Spleen (tissue), 11 donors: ENCODE data around the gene XPO6. TPM values are rescaled to one million over a fixed set of nuclear protein-coding genes. Genes with fewer than 3 reads are reported as not detected.

Experiments
- DNase-seq: peaks from one replicate; pipeline ENCODE4 v3.0.0-alpha.2; 2020
- H3K27ac ChIP-seq, 8 donors: fragments of 200-600 bp; sonication (generic) in 7 of 8; 1 replicate in 4 of 8; 2 replicates in 4 of 8; pipeline versions ENCODE4 v1.5.0 to v1.8.0; 2016 to 2021; ENCODE audit warnings: inconsistent platforms in 4 of 8, mild to moderate bottlenecking in 4 of 8, moderate library complexity in 1 of 8
- H3K27me3 ChIP-seq, 7 donors: fragments of 200-600 bp; sonication (generic) in 6 of 7; replicated peaks in 1 of 7; 1 replicate in 4 of 7; 2 replicates in 3 of 7; pipeline versions ENCODE4 v1.5.0 to v1.8.0; 2016 to 2021; ENCODE audit warnings: inconsistent platforms in 3 of 7, mild to moderate bottlenecking in 1 of 7
- H3K36me3 ChIP-seq, 6 donors: fragments of 200-600 bp; sonication (generic) in 5 of 6; 1 replicate in 4 of 6; 2 replicates in 2 of 6; pipeline versions ENCODE4 v1.5.0 to v1.8.0; 2016 to 2021; ENCODE audit warnings: inconsistent platforms in 2 of 6
- H3K4me1 ChIP-seq, 6 donors: fragments of 200-600 bp; sonication (generic) in 5 of 6; 1 replicate in 3 of 6; 2 replicates in 3 of 6; pipeline versions ENCODE4 v1.5.0 to v1.8.0; 2016 to 2021; ENCODE audit warnings: inconsistent platforms in 3 of 6
- H3K4me3 ChIP-seq, 8 donors: fragments of 200-600 bp; sonication (generic) in 7 of 8; 1 replicate in 4 of 8; 2 replicates in 4 of 8; pipeline versions ENCODE4 v1.5.0 to v1.8.0; 2016 to 2021; ENCODE audit warnings: inconsistent platforms in 4 of 8, mild to moderate bottlenecking in 4 of 8, moderate library complexity in 2 of 8
- H3K9me3 ChIP-seq, 8 donors: fragments of 200-600 bp; sonication (generic) in 7 of 8; 1 replicate in 4 of 8; 2 replicates in 4 of 8; pipeline versions ENCODE4 v1.5.0 to v1.8.0; 2016 to 2021; ENCODE audit warnings: inconsistent platforms in 4 of 8
- POLR2A ChIP-seq, 3 donors: fragments of 450-650 bp; IDR thresholded peaks; one replicate each; pipeline ENCODE4 v1.5.1; 2017; ENCODE audit warnings: antibody characterized with exemption in 3 of 3, mild to moderate bottlenecking in 1 of 3
- POLR2AphosphoS5 ChIP-seq, 3 donors: sonication (generic); formaldehyde crosslinking; IDR thresholded peaks; one replicate each; pipeline ENCODE4 v1.5.1; 2017; ENCODE audit warnings: antibody characterized with exemption in 3 of 3
- WGBS, 5 donors: extraction: QIAGEN DNeasy Blood & Tissue Kit in 3 of 5; methylation state at CpG; one replicate each; pipeline versions ENCODE4 v1.1.5 to v1.1.7; 2013 to 2018; 5-methylcytosine and 5-hydroxymethylcytosine counted together
- intact Hi-C: fragments of 100-400 bp; cut with DNase I; formaldehyde crosslinking; loops from one replicate; pipeline ENCODE4 v1.15.0; 2023; ENCODE audit warnings: low total_unique reads
- polyA plus RNA-seq, 3 donors: library from polyadenylated mRNA; stranded (reverse); fragments of 200-250 nt; gene quantifications; one replicate each; pipeline ENCODE4 v1.2.1, GENCODE V29; 2013
- total RNA-seq, 7 donors: library from RNA; depleted of rRNA in 3 of 7; stranded (reverse); fragments of >200 nt in 3 of 7; fragmentation: NEBNext Ultra II Directional in 4 of 7; extraction: Animal tissue kit (Norgen Biotek cat#: 25700) in 4 of 7; gene quantifications; one replicate each; pipeline versions ENCODE4 v1.1.0 to v1.2.1, GENCODE V29; 2016 to 2021
- TF ChIP-seq, protein P1 (sequence below), 11 experiments: fragments of 200-600 bp in 7 of 11; fragments of 450-650 bp in 4 of 11; sonication (generic) in 4 of 11; IDR thresholded peaks in 8 of 11; conservative IDR thresholded peaks in 3 of 11; 1 replicate in 7 of 11; 2 replicates in 4 of 11; pipeline versions ENCODE4 v1.4.0 to v1.8.0; 2016 to 2021; ENCODE audit warnings: antibody characterized with exemption in 11 of 11, inconsistent platforms in 4 of 11, mild to moderate bottlenecking in 1 of 11
- donor health status: healthy with polysubstance abuse.
- donor health status: DM: no; HTN: no; CAD: no; lungs with moderate emphysema.
- donor health status: DM: no; HTN: no; CAD: no.
- donor health status: Bipolar disorder and iron deficiency.
- donor health status: healthy.
- donor health status: DM: no; HTN: no; CAD: no.
- donor health status: DM: yes; HTN: yes; CAD: no.

Gene XPO6
- total and polyA plus RNA-seq, 10 donors, result 96.9 to 517 (median 302) TPM

DNA sequence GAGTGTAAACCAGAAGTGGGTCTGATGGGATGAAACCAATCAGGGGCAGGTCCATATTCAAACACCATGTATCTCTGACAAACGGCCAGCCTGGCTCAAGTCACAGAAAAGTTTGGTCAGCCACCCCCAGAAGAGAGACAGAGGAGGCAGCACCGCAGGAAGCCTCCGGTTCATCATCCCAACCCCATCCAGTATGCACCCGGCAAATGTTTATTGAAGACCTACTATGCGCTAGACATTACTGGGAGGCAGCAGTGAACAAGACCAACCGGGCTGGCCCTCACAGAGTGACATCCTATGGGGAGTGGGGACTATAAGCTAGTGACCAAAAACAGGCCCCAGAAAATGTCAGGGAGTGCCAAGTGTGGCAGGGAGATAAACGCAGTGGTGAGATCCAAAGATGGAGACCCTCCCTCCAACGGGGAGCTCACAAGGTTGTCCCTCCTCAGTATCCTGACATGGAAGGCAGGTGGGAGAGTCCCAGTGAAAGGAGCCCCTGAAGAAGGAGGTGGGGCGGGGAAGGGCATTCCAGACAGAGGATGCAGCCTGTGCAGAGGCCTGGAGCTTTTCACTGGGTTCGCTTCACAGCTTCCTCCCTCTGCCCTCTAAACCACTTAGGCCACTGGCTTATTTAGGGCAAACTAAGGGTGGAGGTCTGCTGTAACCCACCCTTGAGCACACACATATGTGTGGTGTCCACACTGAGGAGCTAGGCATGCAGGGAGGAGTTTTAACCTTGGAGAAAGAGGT lies 150.2 kb downstream of the XPO6 start:
- DNase-seq, result peak; percentile 41
- TF ChIP-seq, protein P1, sequence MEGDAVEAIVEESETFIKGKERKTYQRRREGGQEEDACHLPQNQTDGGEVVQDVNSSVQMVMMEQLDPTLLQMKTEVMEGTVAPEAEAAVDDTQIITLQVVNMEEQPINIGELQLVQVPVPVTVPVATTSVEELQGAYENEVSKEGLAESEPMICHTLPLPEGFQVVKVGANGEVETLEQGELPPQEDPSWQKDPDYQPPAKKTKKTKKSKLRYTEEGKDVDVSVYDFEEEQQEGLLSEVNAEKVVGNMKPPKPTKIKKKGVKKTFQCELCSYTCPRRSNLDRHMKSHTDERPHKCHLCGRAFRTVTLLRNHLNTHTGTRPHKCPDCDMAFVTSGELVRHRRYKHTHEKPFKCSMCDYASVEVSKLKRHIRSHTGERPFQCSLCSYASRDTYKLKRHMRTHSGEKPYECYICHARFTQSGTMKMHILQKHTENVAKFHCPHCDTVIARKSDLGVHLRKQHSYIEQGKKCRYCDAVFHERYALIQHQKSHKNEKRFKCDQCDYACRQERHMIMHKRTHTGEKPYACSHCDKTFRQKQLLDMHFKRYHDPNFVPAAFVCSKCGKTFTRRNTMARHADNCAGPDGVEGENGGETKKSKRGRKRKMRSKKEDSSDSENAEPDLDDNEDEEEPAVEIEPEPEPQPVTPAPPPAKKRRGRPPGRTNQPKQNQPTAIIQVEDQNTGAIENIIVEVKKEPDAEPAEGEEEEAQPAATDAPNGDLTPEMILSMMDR (IDR thresholded peaks at IDR 0.05 in 8 of 11, conservative IDR thresholded peaks at IDR 0.05 in 3 of 11), result no peak
- TF ChIP-seq POLR2AphosphoS5 (IDR thresholded peaks at IDR 0.05) (no peak), POLR2A (IDR thresholded peaks at IDR 0.05) (no peak)
- WGBS, 5 donors, result 76 to 82% (median 81%) methylated on average over 10 of the region's 10 CpGs
- Histone ChIP-seq H3K27ac (no peak overlapping the region), H3K9me3 (no peaks in the 10 kb centered on the region), H3K4me3 (no peak overlapping the region), H3K36me3 (no peaks in the 10 kb centered on the region), H3K4me1 (peaks cover 0 to 19% (median 13%) of the 10 kb centered on the region in 6 donors), H3K27me3 (peaks cover 0 to 97% (median 31%) of the 10 kb centered on the region in 7 donors)
- intact Hi-C loops, result no loop called here

- Histone ChIP-seq H3K4me1 (peaks cover 0 to 19% (median 13%) of the 10 kb centered on the region in 6 donors), H3K4me3 (no peak overlapping the region), H3K27ac (no peak overlapping the region), H3K27me3 (peaks cover 0 to 87% (median 31%) of the 10 kb centered on the region in 7 donors), H3K9me3 (no peaks in the 10 kb centered on the region), H3K36me3 (no peaks in the 10 kb centered on the region)
- intact Hi-C loops, result no loop called here
- no peak for DNase-seq
- WGBS, 5 donors, result 39 to 47% (median 45%) methylated on average over 12 of the region's 12 CpGs
- TF ChIP-seq, protein P1 (IDR thresholded peaks at IDR 0.05 in 8 of 11, conservative IDR thresholded peaks at IDR 0.05 in 3 of 11), result no peak
- no peak for TF ChIP-seq POLR2AphosphoS5 (IDR thresholded peaks at IDR 0.05)
- no peak for TF ChIP-seq POLR2A (IDR thresholded peaks at IDR 0.05)
Measured at GRCh38 chr16:28059841-28060575, 151.8 kb downstream of the XPO6 start.

DNA sequence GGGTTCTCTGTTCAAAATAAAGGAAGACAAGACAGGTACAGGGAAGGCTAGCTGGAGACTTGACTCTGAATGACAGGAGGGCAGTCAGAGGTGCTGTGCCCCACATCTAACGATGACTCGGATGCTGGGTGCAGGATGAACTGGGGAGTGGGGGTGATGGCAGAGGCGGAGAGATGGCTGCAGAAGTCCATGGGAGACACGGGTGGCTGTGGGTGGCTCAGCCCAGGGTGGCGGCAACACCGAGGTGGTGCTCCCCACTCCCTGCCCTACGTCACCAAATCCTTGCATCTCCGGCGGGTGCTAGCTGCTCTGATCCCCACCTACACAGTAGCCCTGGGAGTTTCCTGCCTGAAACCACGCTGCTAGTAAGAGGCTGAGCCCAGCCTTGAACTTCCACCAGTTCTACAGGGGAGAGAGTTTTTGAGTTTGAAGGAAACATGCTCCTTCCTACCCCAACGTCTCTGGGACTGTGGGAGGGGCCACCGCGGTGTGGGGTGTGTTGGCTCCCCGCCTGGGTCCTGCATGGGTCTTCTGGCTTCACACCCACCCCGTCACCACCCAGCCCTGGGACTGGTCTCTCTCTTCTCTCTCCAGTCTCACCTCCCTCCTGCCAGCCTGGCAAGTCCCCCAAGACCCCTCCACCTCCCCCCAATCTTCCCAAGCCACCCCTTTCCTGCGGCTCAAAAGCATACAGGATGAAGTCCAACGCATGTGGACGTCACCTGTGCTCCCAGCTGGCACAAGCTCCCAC lies 152.8 kb downstream of the XPO6 start:
- Histone ChIP-seq H3K27me3 (peaks cover 0 to 87% (median 27%) of the 10 kb centered on the region in 7 donors), H3K27ac (no peak overlapping the region), H3K9me3 (no peaks in the 10 kb centered on the region), H3K36me3 (no peaks in the 10 kb centered on the region), H3K4me1 (peaks cover 0 to 19% (median 13%) of the 10 kb centered on the region in 6 donors), H3K4me3 (no peak overlapping the region)
- intact Hi-C loops, result no loop called here
- WGBS, 5 donors, result 52 to 66% (median 58%) methylated on average over 16 to 18 of the region's 18 CpGs
- DNase-seq, result peak; percentile 64
- TF ChIP-seq, protein P1 (IDR thresholded peaks at IDR 0.05 in 8 of 11, conservative IDR thresholded peaks at IDR 0.05 in 3 of 11), result no peak
- no peak for TF ChIP-seq POLR2AphosphoS5 (IDR thresholded peaks at IDR 0.05)
- TF ChIP-seq POLR2A (IDR thresholded peaks at IDR 0.05), result no peak
